Upper lobe of left lung (tissue), 6 donors: Measurements from ENCODE around the gene CTCFL. TPM values are rescaled to one million over a fixed set of nuclear protein-coding genes. Genes with fewer than 3 reads are reported as not detected.

ENCODE experiments used
- ATAC-seq, 2 donors: fragments of 200-7000 bp; cut with Tn5 transposase; one replicate each; pipeline ENCODE4 v1.9.1; 2022; ENCODE audit warnings: mild to moderate bottlenecking in 2 of 2, moderate library complexity in 2 of 2; ENCODE audit not compliant: low FRiP score in 2 of 2
- DNase-seq, 2 donors: peaks; one replicate each; pipeline ENCODE4 v3.0.0-alpha.2; 2019 to 2020
- H3K27ac ChIP-seq, 4 donors: fragments of 200-600 bp; sonication (generic); one replicate each; pipeline ENCODE4 v1.5.1; 2016 to 2019
- H3K27me3 ChIP-seq, 4 donors: fragments of 200-600 bp; sonication (generic); one replicate each; pipeline ENCODE4 v1.5.1; 2017 to 2019
- H3K36me3 ChIP-seq, 4 donors: fragments of 200-600 bp; sonication (generic); one replicate each; pipeline ENCODE4 v1.5.1; 2016 to 2019
- H3K4me1 ChIP-seq, 4 donors: fragments of 200-600 bp; sonication (generic); one replicate each; pipeline ENCODE4 v1.5.1; 2018 to 2019
- H3K4me3 ChIP-seq, 4 donors: fragments of 200-600 bp; sonication (generic); one replicate each; pipeline ENCODE4 v1.5.1; 2017 to 2019; ENCODE audit warnings: mild to moderate bottlenecking in 2 of 4, moderate library complexity in 1 of 4
- H3K9me3 ChIP-seq, 4 donors: fragments of 200-600 bp; sonication (generic); one replicate each; pipeline ENCODE4 v1.5.1; 2018 to 2019
- EP300 ChIP-seq, 4 donors: sonication (generic); formaldehyde crosslinking; IDR thresholded peaks; one replicate each; pipeline ENCODE4 v1.5.1; 2017; ENCODE audit warnings: antibody characterized with exemption in 4 of 4, control low read depth in 2 of 4
- POLR2A ChIP-seq, 4 donors: fragments of 450-650 bp; IDR thresholded peaks; one replicate each; pipeline ENCODE4 v1.5.1; 2016 to 2017; ENCODE audit warnings: antibody characterized with exemption in 4 of 4, mild to moderate bottlenecking in 2 of 4
- POLR2AphosphoS5 ChIP-seq, 2 donors: sonication (generic); formaldehyde crosslinking; IDR thresholded peaks; one replicate each; pipeline ENCODE4 v1.5.1; 2017; ENCODE audit warnings: antibody characterized with exemption in 2 of 2
- WGBS, 2 donors: methylation state at CpG; one replicate each; pipeline ENCODE4 v1.1.5; 2017 to 2018; 5-methylcytosine and 5-hydroxymethylcytosine counted together
- total RNA-seq, 6 donors: library from RNA; depleted of rRNA in 4 of 6; stranded (reverse); fragments of >200 nt in 4 of 6; gene quantifications; one replicate each; pipeline versions ENCODE4 v1.1.0 to v1.2.1, GENCODE V29; 2016 to 2021
- TF ChIP-seq, protein P1 (sequence below), 6 experiments: fragments of 450-650 bp in 4 of 6; fragments of 200-600 bp in 2 of 6; sonication (generic) in 2 of 6; IDR thresholded peaks; one replicate each; pipeline ENCODE4 v1.5.1; 2016 to 2019; ENCODE audit warnings: antibody characterized with exemption in 6 of 6
- donor health status: DM: no; HTN: no; CAD: no; lungs with moderate emphysema.
- donor health status: DM: no; HTN: yes; CAD: no; lungs with severe emphysema.

The CTCFL gene
- total RNA-seq, 6 donors from 2014 or later: 0.11 to 0.17 (median 0.14) TPM; not detected in 3

DNA sequence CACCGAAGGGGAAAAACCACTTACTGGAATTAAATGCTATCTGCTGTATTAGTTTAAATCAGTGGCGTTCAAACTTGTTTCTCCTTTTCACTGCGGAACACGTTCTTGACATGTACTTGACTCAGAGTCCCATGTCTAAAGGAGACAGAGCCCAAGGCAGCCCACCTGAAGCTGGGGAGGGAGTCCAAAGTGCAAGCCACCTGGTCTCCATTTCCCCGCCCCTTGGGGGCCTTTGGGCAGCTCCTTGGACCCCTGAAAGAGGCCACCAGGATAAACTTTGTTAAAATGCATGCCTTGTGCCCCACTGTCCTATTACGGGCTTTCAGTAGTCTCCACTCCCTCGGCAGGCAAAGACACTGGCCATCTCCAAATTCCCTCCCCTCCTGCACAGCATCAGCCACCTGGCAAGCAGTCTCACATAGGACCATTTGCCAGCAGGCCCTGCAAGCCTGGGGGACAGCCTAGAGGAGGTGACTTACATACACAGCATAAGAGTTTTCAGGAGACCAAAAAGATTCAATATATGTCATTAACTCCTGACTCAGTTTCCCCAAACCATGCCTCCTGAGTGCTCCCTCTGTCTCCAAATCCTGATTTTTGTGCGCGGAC lies 42.6 kb upstream of the CTCFL start:
- Histone ChIP-seq H3K36me3 (no peaks in the 10 kb centered on the region), H3K4me1 (no peaks in the 10 kb centered on the region), H3K27me3 (no peaks in the 10 kb centered on the region), H3K9me3 (no peaks in the 10 kb centered on the region), H3K4me3 (no peak overlapping the region), H3K27ac (no peak overlapping the region)
- no peak for ATAC-seq
- TF ChIP-seq POLR2A (IDR thresholded peaks at IDR 0.05) (no peak), POLR2AphosphoS5 (IDR thresholded peaks at IDR 0.05) (no peak), EP300 (IDR thresholded peaks at IDR 0.05) (no peak)
- TF ChIP-seq, protein P1, sequence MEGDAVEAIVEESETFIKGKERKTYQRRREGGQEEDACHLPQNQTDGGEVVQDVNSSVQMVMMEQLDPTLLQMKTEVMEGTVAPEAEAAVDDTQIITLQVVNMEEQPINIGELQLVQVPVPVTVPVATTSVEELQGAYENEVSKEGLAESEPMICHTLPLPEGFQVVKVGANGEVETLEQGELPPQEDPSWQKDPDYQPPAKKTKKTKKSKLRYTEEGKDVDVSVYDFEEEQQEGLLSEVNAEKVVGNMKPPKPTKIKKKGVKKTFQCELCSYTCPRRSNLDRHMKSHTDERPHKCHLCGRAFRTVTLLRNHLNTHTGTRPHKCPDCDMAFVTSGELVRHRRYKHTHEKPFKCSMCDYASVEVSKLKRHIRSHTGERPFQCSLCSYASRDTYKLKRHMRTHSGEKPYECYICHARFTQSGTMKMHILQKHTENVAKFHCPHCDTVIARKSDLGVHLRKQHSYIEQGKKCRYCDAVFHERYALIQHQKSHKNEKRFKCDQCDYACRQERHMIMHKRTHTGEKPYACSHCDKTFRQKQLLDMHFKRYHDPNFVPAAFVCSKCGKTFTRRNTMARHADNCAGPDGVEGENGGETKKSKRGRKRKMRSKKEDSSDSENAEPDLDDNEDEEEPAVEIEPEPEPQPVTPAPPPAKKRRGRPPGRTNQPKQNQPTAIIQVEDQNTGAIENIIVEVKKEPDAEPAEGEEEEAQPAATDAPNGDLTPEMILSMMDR (IDR thresholded peaks at IDR 0.05): no peak
- DNase-seq: no peak
- 75 to 78% methylated on average over 9 of the region's 9 CpGs for WGBS, 2 donors

GRCh38 chr20:57566803-57567459 lies 42.0 kb upstream of the CTCFL start:
- TF ChIP-seq EP300 (IDR thresholded peaks at IDR 0.05) (no peak), POLR2A (IDR thresholded peaks at IDR 0.05) (no peak), POLR2AphosphoS5 (IDR thresholded peaks at IDR 0.05) (no peak)
- TF ChIP-seq, protein P1 (IDR thresholded peaks at IDR 0.05): no peak
- no peak for DNase-seq
- no peak overlapping the region for H3K27ac ChIP-seq
- H3K36me3 ChIP-seq: no peaks in the 10 kb centered on the region
- H3K27me3 ChIP-seq: no peaks in the 10 kb centered on the region
- ATAC-seq: no peak
- H3K4me1 ChIP-seq: no peaks in the 10 kb centered on the region
- no peaks in the 10 kb centered on the region for H3K9me3 ChIP-seq
- 66 to 73% methylated on average over 10 of the region's 10 CpGs for WGBS, 2 donors
- no peak overlapping the region for H3K4me3 ChIP-seq

GRCh38 chr20:57566399-57566798 lies 41.5 kb upstream of the CTCFL start:
- no peak for DNase-seq
- Histone ChIP-seq H3K27ac (no peak overlapping the region), H3K27me3 (no peaks in the 10 kb centered on the region), H3K36me3 (no peaks in the 10 kb centered on the region), H3K4me1 (no peaks in the 10 kb centered on the region), H3K4me3 (no peak overlapping the region), H3K9me3 (no peaks in the 10 kb centered on the region)
- WGBS, 2 donors: 21 to 25% methylated on average over 1 of the region's 1 CpG
- no peak for ATAC-seq
- no peak for TF ChIP-seq POLR2AphosphoS5 (IDR thresholded peaks at IDR 0.05)

DNA sequence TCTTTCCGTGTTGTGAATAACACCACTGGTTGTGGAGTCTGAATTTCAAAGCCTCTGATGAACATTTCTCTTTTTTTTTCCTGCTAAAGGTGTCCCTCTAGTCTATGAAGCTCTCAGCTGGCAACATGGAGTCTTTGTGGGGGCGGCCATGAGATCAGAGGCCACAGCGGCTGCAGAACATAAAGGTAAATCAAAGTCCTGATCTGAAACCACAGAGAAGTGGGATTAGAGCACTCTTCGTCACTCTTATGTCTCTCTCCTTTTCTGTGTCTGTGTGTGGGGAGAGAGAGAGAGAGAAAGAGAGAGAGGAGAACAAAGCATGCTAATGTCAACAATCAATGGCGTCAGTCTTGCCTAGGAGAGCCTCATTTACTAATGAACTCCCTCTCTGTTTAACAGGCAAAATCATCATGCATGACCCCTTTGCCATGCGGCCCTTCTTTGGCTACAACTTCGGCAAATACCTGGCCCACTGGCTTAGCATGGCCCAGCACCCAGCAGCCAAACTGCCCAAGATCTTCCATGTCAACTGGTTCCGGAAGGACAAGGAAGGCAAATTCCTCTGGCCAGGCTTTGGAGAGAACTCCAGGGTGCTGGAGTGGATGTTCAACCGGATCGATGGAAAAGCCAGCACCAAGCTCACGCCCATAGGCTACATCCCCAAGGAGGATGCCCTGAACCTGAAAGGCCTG lies 40.2 kb upstream of the CTCFL start:
- H3K4me1 ChIP-seq: no peaks in the 10 kb centered on the region
- WGBS, 2 donors: 85 to 90% methylated on average over 11 of the region's 11 CpGs
- no peaks in the 10 kb centered on the region for H3K36me3 ChIP-seq
- ATAC-seq: no peak
- H3K4me3 ChIP-seq: no peak overlapping the region
- TF ChIP-seq EP300 (IDR thresholded peaks at IDR 0.05) (no peak), POLR2A (IDR thresholded peaks at IDR 0.05) (no peak), POLR2AphosphoS5 (IDR thresholded peaks at IDR 0.05) (no peak)
- TF ChIP-seq, protein P1 (IDR thresholded peaks at IDR 0.05): no peak
- DNase-seq: no peak
- H3K27ac ChIP-seq: no peak overlapping the region
- no peaks in the 10 kb centered on the region for H3K27me3 ChIP-seq
- H3K9me3 ChIP-seq: no peaks in the 10 kb centered on the region

DNA sequence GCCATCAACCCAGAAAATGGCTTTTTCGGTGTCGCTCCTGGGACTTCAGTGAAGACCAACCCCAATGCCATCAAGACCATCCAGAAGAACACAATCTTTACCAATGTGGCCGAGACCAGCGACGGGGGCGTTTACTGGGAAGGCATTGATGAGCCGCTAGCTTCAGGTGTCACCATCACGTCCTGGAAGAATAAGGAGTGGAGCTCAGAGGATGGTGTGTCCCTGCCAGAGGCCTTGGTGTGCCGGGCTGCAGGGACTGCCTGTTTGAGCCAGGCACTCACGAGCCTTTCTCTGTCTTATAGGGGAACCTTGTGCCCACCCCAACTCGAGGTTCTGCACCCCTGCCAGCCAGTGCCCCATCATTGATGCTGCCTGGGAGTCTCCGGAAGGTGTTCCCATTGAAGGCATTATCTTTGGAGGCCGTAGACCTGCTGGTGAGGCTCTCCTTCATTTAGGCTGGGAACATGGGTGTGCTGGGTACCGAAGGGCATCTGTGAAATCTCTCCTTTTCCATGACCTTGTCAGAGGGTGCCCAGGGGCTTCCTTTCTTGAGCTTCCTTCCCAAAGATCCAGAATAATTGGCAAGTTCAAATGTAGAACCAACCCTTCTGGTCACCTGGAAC lies 39.4 kb upstream of the CTCFL start:
- Histone ChIP-seq H3K4me3 (no peak overlapping the region), H3K27me3 (no peaks in the 10 kb centered on the region), H3K4me1 (no peaks in the 10 kb centered on the region), H3K27ac (no peak overlapping the region), H3K9me3 (no peaks in the 10 kb centered on the region), H3K36me3 (no peaks in the 10 kb centered on the region)
- 83 to 88% methylated on average over 13 to 14 of the region's 14 CpGs for WGBS, 2 donors
- TF ChIP-seq EP300 (IDR thresholded peaks at IDR 0.05): no peak
- TF ChIP-seq POLR2A (IDR thresholded peaks at IDR 0.05): no peak
- ATAC-seq (no peak), DNase-seq (no peak)
